Esophagus mucosa (tissue), 1 donor: ENCODE measurements around the gene NET1. TPM values are rescaled to one million over a fixed set of nuclear protein-coding genes. Genes with fewer than 3 reads are reported as not detected.
A peak's percentile ranks its signal among the peaks of the same experiment; 100 is the strongest.

ENCODE experiments used
- ATAC-seq: fragments of 200-7000 bp; cut with Tn5 transposase; one replicate; pipeline ENCODE4 v1.9.1; 2020
- total RNA-seq: library from RNA; stranded (reverse); gene quantifications from one replicate; pipeline ENCODE4 v1.2.4, GENCODE V29; 2023
- donor health status: DM: yes; HTN: yes; CAD: no.

Gene NET1
- total RNA-seq, 1 donor from 2014 or later: 182 TPM

DNA sequence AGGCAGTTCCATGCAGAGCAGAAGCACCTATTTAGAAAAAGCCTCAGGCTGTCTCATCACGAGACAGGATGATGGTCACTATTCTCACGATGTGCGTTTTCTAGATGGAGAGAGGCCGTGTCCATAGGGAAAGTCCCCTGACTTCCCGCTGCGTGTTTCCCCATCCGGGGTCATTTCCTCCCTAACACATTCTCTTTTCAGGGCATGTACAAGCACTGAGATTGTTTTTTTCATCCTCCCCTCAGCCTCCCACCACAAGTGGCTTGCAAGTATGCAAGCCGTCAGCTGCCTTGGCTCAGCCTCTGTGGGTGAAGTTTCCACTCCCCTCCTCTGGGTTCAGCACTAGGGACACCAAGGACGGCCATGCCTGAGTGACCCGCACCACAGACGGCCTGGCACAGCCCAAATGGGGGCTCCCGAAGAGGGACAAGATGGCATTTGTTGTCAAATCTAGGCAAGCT, 89.7 kb downstream of the NET1 start:
- ATAC-seq: no peak

DNA sequence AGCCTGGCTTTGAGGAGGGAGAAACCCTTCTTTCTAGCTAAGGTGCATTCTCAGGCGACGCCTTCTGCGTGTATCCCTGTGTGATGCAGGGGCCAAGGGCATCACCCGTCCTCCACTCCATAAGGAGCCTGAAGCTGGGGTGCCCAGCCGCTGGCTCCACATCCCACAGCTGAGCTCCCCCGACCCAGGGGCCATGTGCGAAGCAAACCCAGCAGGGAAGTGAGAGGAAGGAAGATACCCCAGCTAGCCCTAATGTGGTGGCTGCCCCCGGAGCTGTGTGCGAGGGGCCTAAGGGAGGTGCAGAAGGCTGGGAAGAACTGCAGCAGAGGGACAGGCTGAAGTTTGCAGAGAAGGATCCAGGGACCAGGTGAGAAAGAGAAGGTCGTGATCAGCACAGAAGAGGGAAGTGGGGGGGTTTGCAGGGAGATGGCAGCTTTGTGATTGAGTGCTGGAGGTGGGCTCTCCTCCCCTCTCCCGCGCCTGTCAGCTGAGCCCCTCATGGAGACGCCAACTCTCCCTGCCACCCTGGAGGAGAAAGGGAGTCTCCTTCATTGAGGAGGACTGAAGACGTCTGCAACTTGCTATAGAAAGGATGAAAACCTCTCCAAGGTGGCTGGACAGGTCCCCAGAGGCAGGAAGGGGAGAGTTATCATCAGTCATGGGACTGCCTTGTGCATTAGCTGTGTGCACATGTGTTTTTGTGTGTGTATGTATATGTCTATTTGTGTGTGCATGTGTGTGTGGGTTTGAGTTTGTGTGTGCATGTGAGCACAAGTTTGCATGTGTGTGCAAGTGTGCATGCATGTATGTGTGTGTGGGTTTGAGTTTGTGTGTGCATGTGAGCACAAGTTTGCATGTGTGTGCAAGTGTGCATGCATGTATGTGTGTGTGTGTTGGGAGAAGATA, 90.5 kb downstream of the NET1 start:
- no peak for ATAC-seq

DNA sequence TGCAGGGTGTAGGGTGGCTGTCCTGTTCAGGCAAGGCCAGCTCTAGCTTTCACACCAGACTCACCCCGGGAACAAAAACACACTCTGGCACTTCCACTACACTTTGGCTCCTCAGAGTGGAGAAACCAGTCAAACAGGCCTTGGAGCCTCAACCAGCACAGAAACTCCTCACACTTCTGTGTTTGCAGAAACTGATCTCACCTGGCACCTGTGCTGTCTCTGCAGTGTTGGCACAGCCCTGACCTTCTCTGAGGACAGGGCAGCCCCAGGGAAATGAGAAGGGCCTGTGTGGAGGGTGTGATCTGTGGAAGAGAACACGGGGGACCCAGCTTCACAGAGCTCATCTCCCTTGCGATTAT, 91.1 kb downstream of the NET1 start:
- peak; percentile 79 for ATAC-seq

DNA sequence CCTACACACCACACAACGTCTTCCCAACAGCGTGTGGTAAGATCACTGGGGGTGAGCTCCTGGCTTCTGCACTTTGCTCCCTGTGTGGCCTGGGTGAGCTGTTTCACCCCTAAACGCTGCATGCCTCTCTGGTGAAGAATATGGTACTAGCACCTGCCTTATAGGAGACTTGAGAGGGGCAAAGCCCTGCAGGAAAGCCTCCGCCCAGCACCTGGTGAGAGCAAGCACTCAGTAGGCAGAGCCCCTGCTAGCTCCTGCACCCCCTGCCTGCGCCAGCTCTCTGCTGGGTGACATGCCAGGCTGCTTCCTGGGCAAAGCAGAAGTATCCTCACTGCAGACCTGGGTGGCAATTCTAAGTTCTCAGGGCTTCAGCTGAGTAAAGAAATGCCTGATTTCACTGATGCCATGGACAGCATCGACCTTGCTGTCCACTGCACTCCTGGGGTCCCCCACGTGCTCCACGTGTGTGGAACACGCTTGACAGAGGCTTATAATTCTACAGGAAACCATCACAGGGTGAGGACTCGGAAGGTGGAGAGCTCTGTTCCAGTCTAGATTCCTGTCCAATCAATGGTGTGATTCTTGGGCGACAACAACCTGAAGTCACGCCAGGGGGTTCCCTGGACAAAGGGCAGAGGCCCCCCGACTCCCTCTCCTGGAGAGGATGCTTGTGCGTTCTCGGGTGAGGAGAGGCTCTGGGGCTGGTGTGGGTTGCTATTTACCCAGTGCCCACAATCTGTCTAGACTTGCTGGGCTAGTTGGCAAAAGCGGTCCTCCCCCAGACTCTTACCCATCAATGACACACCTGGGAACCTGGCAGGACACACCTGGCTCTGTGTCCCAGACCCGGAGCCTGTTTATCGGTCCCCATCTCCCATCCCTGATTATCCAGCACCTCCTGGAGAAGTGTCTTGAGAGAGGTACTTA, 92.1 kb downstream of the NET1 start:
- peak; percentile 3 for ATAC-seq

DNA sequence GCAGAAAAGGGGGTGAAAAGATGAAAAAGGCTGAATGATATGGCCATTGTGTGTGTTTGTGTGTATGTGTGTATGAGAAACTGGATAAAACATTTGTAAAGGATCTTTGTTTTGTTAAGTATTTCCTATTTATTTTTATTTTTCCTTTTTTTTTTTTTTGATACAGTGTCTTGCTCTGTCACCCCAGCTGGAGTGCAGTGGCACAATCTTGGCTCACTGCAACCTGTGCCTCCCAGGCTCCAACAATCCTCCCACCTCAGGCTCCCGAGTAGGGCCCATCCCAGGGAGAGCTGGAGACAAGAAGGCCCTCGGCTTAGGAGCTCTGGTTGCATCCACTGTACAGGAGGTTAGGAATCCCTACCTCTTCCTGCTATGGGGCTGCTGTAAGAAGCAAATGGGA, 93.9 kb downstream of the NET1 start:
- peak; percentile 8 for ATAC-seq

DNA sequence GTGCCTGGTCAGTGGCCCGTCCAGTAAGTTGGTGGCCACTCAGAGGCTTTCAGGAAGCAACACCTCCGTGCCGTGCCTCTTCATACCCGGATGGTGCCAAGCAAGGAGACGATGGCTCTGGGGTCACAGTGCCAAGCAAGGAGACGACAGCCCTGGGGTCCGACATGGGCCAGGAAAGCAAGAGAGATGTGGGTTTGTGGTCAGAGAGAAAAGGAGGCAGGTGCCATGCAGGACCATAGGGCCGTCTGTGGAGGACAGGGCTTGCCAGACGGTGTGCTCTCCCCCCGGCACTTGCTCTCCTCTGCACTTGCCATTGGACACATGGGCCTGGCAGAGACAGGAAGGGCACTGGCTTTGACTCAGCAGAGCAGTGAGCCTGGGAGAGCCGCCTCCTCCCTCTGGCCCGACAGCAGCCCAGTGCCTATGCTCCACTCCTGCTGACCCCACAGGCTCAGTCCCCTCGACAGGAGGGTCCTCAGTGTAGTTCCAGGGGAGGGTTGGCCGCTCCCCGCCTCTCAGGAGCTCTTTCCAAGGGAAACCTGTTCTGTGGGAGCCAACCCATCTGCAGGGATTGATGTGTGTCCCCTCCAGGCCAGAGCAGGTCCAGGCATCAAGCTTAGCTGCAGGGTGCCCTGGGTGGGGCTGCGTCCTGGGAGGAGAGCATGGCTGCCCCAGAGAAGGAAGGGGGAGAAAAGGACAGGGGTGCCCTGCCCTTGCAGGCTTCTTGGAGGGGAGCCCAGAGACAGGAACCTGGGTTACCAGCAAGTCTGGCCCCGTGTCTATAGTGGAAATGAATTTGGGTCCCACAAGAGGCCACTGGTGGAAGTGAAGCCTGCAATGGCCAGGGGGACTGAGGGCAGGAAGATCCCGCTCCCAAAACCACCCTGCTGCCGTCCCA, 94.6 kb downstream of the NET1 start:
- ATAC-seq: peak; percentile 61

DNA sequence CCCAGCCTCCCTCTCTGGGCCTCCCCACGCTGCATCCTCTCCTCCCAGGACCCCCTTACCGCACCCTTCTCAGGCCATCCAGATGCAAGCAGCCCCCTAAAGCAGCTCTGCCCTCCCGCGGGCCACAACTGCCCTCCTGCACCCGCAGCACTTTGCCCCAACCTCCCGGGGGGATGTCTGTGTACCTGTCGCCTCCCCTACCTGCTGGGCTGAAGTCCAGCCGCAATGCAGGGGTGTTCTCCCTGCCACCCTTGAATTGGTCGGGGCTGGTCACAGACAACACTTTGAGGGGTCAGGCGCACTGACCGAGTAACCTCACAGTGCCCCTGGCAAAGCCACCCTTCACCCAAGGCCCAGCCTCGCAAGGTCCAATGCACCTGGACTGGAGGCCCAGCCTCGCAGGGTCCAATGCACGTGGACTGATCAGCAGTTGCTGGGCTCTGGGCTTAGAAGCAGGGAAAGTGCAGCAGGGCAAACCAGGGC, 95.3 kb downstream of the NET1 start:
- ATAC-seq: no peak

DNA sequence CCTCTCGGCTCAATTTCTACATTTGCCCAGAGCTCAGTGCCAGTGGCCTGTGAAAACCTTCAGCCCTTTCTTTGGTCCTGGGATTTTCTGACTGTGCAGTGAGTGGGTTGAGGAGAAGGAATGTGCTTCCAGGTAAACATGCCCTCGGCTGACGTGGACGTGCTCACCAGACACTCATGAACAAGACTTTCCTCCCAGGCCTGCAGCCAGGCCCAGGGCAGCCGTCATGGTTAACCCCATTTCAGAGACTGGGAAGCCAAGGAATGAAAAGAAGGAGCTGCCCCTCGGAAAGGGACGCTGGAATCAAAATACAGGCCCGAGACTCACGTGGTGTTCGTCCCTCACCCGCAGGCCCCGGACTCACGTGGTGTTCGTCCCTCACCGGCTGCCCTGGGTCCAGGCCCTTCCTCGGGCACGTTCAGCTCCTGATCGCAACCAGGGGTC, 95.8 kb downstream of the NET1 start:
- no peak for ATAC-seq

Other genes with a start within 250 kb of the NET1 start
- gene AKR1C8, start 227.4 kb upstream of the NET1 start, total RNA-seq: not detected
- gene AKR1C4, start 215.7 kb upstream of the NET1 start, total RNA-seq: not detected
- not detected for gene UCN3, start 47.6 kb upstream of the NET1 start, total RNA-seq
- gene TUBAL3, start 7.7 kb upstream of the NET1 start, total RNA-seq: 0.12 TPM
- gene CALML5, start 87.0 kb downstream of the NET1 start, total RNA-seq: 16.6 TPM
- 501 TPM for gene CALML3, start 112.4 kb downstream of the NET1 start, total RNA-seq